Cardiac fibroblast (primary cell): ENCODE data around the gene TMEM184B.
A peak's percentile ranks its signal among the peaks of the same experiment; 100 is the strongest.

Experiments
- DNase-seq, 2 donors: peaks; one replicate each; pipeline versions ENCODE4 v3.0.0 to v3.0.0-alpha.2; 2010; ENCODE audit warnings: low read depth in 2 of 2
- H3K4me3 ChIP-seq, 2 donors: replicated peaks in 1 of 2; 1 replicate in 1 of 2; 2 replicates in 1 of 2; pipeline ENCODE4 v1.5.1; 2011; ENCODE audit warnings: low read depth in 2 of 2, low read length in 2 of 2, mild to moderate bottlenecking in 2 of 2, moderate library complexity in 1 of 2
- TF ChIP-seq, protein P1 (sequence below): IDR thresholded peaks from one replicate; pipeline ENCODE4 v1.5.1; 2011; ENCODE audit warnings: low read depth, mild to moderate bottlenecking, low read length, inconsistent platforms

Gene TMEM184B

DNA sequence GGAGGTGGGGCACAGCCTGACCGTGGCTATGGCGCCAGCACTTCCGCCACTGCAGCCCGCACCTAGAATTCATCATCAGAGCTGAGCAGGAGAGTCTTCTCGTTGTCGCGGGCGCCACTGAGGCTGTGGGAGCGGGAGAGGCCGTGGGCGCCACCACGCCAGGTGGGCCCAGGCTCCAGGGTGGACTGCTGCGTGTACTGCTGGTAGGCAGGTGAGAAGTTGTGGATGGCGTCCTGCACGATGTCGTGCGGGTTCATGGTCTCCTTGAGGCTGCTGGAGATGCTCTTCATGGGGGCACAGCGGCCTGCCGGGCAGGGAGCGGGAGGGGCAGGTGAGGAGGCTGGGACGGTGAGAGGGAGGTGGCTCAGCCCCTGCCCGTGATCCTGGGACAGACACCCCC lies 51.4 kb downstream of the TMEM184B start:
- H3K4me3 ChIP-seq, result no peak overlapping the region
- TF ChIP-seq, protein P1, sequence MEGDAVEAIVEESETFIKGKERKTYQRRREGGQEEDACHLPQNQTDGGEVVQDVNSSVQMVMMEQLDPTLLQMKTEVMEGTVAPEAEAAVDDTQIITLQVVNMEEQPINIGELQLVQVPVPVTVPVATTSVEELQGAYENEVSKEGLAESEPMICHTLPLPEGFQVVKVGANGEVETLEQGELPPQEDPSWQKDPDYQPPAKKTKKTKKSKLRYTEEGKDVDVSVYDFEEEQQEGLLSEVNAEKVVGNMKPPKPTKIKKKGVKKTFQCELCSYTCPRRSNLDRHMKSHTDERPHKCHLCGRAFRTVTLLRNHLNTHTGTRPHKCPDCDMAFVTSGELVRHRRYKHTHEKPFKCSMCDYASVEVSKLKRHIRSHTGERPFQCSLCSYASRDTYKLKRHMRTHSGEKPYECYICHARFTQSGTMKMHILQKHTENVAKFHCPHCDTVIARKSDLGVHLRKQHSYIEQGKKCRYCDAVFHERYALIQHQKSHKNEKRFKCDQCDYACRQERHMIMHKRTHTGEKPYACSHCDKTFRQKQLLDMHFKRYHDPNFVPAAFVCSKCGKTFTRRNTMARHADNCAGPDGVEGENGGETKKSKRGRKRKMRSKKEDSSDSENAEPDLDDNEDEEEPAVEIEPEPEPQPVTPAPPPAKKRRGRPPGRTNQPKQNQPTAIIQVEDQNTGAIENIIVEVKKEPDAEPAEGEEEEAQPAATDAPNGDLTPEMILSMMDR, result no peak
- DNase-seq, result no peak

DNA sequence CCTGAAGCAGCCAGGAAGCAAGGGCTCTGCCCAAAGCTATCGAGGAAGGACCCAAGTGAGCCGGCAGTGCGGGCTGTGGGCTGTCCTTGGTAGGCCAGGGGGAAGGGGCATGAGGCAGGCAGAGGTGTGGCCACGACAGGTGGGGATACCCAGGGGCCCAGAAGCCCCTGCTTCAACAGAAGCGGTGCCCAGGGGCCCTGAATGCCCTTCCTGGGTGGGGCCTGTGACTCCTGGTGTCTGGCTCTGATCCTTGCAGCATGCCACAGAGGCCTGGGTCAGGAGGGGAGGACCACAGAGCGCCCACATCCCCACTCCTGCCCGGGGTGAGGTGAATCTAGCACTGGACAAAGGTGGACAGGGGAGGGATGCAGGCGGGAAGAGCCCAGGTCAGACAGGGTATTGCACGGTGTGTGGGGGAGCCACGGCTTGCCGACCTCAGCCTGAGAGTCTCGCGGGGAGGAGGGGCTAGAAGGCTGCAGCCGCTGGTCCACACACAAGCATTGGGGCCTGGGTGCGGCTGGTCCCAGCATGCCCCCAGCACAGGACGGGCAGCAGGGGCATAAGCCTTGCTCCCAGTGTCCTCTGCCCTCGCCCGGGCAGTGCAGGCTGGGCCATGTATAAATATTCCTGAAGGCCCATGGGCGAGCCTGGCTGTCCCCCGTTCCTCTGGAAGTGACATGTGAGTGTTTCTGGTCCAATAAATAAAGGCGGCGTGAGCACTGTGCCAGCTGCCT lies 52.0 kb downstream of the TMEM184B start:
- H3K4me3 ChIP-seq, result no peak overlapping the region
- TF ChIP-seq, protein P1, result no peak
- no peak for DNase-seq

DNA sequence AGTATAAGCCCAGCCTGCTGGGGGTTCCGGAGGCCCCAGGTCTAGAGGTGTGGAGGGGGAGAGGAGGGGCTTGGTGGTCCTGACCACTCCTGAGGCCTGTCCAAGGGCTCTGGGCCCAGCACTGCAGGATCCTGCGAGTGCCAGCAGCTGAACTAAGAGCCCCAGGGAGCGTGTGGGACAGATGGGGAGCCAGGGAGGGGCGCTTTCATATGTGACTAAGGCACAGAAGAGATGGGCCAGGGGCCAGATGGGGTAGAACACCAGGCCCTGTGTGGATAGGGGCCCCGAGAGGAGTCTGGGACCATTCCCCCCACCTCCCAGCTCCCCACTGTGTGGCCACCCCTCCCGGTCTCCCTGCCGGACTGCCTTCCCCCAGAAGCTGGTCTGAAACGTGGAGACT lies 52.6 kb downstream of the TMEM184B start:
- TF ChIP-seq, protein P1, result no peak
- DNase-seq, result no peak
- H3K4me3 ChIP-seq, result no peak overlapping the region

DNA sequence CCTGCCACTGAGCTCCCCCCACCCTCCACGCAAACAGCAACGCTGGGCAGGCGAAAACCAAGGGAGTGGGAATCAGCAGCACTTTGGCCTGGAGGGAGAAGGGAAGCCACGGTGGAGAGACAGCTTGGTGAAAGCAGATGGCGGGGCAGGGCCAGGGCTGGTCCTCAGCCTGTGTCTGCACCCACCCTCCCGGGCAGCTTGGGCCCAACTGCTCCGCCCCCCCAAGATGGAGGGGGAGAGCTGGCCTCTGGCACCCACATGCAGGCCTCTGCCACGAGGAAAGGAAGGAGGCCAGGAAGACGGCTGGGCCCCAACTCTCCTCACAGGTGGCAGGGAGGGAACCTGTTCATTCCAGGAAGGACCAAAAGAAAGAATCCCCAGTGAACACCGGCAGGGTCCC lies 53.2 kb downstream of the TMEM184B start:
- DNase-seq, result no peak
- TF ChIP-seq, protein P1, result no peak
- H3K4me3 ChIP-seq, result no peak overlapping the region

DNA sequence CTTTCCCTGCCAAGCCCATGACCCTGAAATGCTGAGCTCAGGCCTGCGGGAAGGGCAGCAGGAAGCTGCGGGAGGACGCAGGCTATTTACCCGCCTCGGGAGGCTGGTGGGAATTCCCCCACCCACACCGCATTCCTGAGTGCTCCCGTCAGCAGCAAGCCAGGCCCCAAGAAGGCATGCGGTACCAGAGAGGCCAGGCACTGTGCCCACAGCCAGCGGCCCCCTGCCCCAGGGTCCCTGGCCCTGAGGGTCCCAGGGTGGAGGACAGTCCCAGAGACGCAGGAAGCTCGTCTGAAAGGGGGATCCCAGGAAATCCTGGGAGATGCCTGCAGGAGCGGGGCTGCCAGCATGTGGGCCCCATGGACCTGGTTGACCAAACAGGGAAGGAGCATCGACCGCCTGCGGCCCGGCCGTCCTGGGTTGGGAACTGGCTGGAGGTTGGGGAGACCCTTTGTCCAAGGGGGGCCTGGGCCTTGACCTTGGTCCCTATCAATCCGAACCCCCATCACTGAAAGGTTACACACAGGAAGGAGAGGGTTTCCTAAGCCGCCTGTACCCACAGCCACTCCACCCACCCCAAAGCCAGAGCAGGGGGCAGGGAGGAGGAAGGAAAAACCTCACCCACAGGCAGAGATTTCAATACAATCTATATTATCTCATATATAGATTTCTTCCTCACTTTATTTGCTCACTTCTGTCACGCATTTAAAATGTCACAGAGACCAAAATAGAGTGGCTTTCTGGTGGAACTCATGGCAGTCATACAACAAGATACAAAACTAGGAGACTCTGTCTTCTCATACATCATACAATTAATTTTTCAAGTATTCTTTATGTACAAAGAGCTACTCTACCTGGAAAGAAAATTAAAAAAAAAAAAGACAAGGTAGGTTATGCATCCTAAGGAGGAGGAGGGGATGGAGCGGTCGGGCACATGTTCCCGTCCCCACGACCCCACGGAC lies 53.9 kb downstream of the TMEM184B start:
- TF ChIP-seq, protein P1, result no peak
- DNase-seq, result peak; percentile 96 to 97
- no peak overlapping the region for H3K4me3 ChIP-seq

DNA sequence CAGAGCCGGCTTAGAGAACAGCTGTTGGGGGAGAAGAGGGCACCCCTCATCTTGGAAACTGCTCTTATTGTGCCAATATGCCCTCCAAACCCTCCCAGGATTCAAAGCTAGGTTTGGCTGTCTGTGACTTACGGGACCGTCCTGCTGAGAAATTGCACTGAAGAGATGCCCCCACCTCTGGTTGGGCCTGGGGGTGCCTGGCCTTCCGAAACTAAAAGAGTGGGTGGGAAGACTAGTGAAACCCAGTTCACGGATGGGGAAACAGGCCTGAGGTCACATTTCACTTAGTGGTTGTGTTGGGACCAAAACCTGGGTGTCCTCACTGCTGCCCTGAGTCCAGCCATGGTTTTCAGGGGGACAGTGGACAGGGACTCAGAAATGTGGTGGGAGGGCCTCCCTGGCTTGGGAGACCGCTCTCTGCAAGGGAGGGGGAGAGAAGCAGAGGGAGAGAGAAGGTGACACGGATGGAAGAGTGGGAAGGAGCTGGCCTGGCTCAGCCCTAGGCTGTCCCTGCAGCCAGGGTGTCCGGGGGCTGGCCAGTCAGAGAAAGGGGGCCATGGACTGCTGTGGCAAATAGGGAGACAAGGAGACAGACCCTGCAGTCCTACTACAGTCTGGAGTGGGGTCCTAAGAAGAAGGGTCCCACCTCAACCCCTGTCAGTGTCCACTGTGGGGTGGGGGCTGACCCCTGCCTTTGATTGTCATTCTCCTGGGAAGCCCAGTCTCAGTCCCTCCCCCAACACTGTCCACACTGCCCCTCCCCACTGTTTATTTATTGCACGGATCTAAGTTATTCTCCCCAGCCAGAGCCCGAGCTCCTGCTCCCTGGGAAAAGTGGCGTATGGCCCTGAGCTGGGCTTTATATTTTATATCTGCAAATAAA lies 57.4 kb downstream of the TMEM184B start:
- TF ChIP-seq, protein P1, result no peak
- DNase-seq, result no peak
- H3K4me3 ChIP-seq, result no peak overlapping the region
